LNCaP clone FGC (cell line): ENCODE data around the gene HHIPL1.

Source experiments
- DNase-seq: peaks from one replicate; pipeline ENCODE4 v3.0.0-alpha.2; 2011; ENCODE audit warnings: low read depth
- H3K4me3 ChIP-seq: 2 replicates; pipeline ENCODE4 v1.5.1; 2011; ENCODE audit warnings: mild to moderate bottlenecking, low read depth, low read length, control low read depth
- CTCF ChIP-seq: IDR thresholded peaks from 2 replicates; pipeline ENCODE4 v1.5.1; 2012; ENCODE audit warnings: mild to moderate bottlenecking; ENCODE audit not compliant: control insufficient read depth, insufficient read depth; ENCODE audit errors: extremely low read depth

HHIPL1 gene

GRCh38 chr14:99645545-99646505, 896 bp downstream of the HHIPL1 start:
- no peak for TF ChIP-seq CTCF
- H3K4me3 ChIP-seq, result no peak overlapping the region
- no peak for DNase-seq

- no peak for TF ChIP-seq CTCF
- no peak for DNase-seq
- no peak overlapping the region for H3K4me3 ChIP-seq
These were observed 2.5 kb downstream of the HHIPL1 start for GRCh38 chr14:99647411-99647810.

GRCh38 chr14:99648027-99648784, 3.3 kb downstream of the HHIPL1 start:
- no peak for DNase-seq
- TF ChIP-seq CTCF, result no peak
- H3K4me3 ChIP-seq, result no peak overlapping the region

- no peak for TF ChIP-seq CTCF
- DNase-seq, result no peak
- H3K4me3 ChIP-seq, result no peak overlapping the region
These were observed 4.3 kb downstream of the HHIPL1 start for GRCh38 chr14:99649219-99649618.

GRCh38 chr14:99649643-99650042, 4.7 kb downstream of the HHIPL1 start:
- no peak for TF ChIP-seq CTCF
- no peak for DNase-seq
- no peak overlapping the region for H3K4me3 ChIP-seq

GRCh38 chr14:99650189-99650588, 5.3 kb downstream of the HHIPL1 start:
- no peak for TF ChIP-seq CTCF
- H3K4me3 ChIP-seq, result no peak overlapping the region
- DNase-seq, result no peak
